H9 (cell line): Measurements from ENCODE around the gene DENND4A. TPM values are rescaled to one million over a fixed set of nuclear protein-coding genes. Genes with fewer than 3 reads are reported as not detected.

Experiments
- DNase-seq: peaks from one replicate; pipeline ENCODE4 v3.0.0-alpha.2; 2017
- H2AFZ ChIP-seq: one replicate; pipeline ENCODE4 v1.6.1; 2013; ENCODE audit warnings: mild to moderate bottlenecking, low read length, control low read depth, moderate library complexity
- H2AK5ac ChIP-seq: 2 replicates; pipeline ENCODE4 v1.6.1; 2013; ENCODE audit warnings: low read length, control low read depth, mixed read lengths; ENCODE audit not compliant: insufficient read length
- H2BK120ac ChIP-seq: one replicate; pipeline ENCODE4 v1.6.1; 2013; ENCODE audit warnings: low read depth, mild to moderate bottlenecking, low read length, control low read depth, inconsistent platforms; ENCODE audit not compliant: poor library complexity, severe bottlenecking
- H2BK12ac ChIP-seq: 2 replicates; pipeline ENCODE4 v1.6.1; 2013; ENCODE audit warnings: low read length, control low read depth, mixed read lengths, low read depth; ENCODE audit not compliant: insufficient read length
- H2BK15ac ChIP-seq: 2 replicates; pipeline ENCODE4 v1.6.1; 2013; ENCODE audit warnings: low read depth, low read length, control low read depth
- H2BK20ac ChIP-seq: one replicate; pipeline ENCODE4 v1.6.1; 2013; ENCODE audit warnings: low read depth, mild to moderate bottlenecking, low read length, control low read depth, inconsistent platforms; ENCODE audit not compliant: poor library complexity, severe bottlenecking
- H2BK5ac ChIP-seq: 2 replicates; pipeline ENCODE4 v1.6.1; 2013; ENCODE audit warnings: low read length, control low read depth, mixed read lengths; ENCODE audit not compliant: insufficient read length
- H3K14ac ChIP-seq: 2 replicates; pipeline ENCODE4 v1.6.1; 2013; ENCODE audit warnings: low read length, control low read depth; ENCODE audit not compliant: insufficient read depth
- H3K18ac ChIP-seq: 2 replicates; pipeline ENCODE4 v1.6.1; 2013; ENCODE audit warnings: low read depth, mild to moderate bottlenecking, mixed read lengths, low read length, control low read depth; ENCODE audit not compliant: insufficient read length
- H3K23ac ChIP-seq: 2 replicates; pipeline ENCODE4 v1.6.1; 2013; ENCODE audit warnings: low read length, control low read depth, mixed read lengths, low read depth; ENCODE audit not compliant: insufficient read length
- H3K23me2 ChIP-seq: 2 replicates; pipeline ENCODE4 v1.6.1; 2013; ENCODE audit warnings: low read depth, mild to moderate bottlenecking, mixed read lengths, low read length, control low read depth; ENCODE audit not compliant: insufficient read length, poor library complexity, severe bottlenecking
- H3K27ac ChIP-seq: 2 replicates; pipeline ENCODE4 v1.5.1; 2013; ENCODE audit warnings: low read length, control low read depth, mixed read lengths, low read depth; ENCODE audit not compliant: insufficient read length
- H3K27me3 ChIP-seq: 2 replicates; pipeline ENCODE4 v1.6.1; 2013; ENCODE audit warnings: low read length, control low read depth, inconsistent platforms; ENCODE audit not compliant: insufficient read depth
- H3K4ac ChIP-seq: 2 replicates; pipeline ENCODE4 v1.6.1; 2013; ENCODE audit warnings: low read depth, mild to moderate bottlenecking, control low read depth, inconsistent platforms, low read length, moderate library complexity
- H3K4me1 ChIP-seq: 2 replicates; pipeline ENCODE4 v1.6.1; 2013; ENCODE audit warnings: low read length, control low read depth, inconsistent platforms; ENCODE audit not compliant: insufficient read depth
- H3K4me2 ChIP-seq: 2 replicates; pipeline ENCODE4 v1.6.1; 2013; ENCODE audit warnings: low read length, control low read depth, mixed read lengths; ENCODE audit not compliant: insufficient read length, insufficient read depth
- H3K56ac ChIP-seq: 2 replicates; pipeline ENCODE4 v1.6.1; 2013; ENCODE audit warnings: low read depth, mild to moderate bottlenecking, mixed read lengths, low read length, control low read depth; ENCODE audit not compliant: insufficient read length
- H3K79me1 ChIP-seq: 2 replicates; pipeline ENCODE4 v1.6.1; 2013; ENCODE audit warnings: low read depth, mild to moderate bottlenecking, moderate library complexity, low read length, control low read depth, inconsistent platforms; ENCODE audit not compliant: insufficient read depth, poor library complexity, severe bottlenecking
- H3K79me2 ChIP-seq: 2 replicates; pipeline ENCODE4 v1.6.1; 2013; ENCODE audit warnings: low read length, control low read depth, inconsistent platforms; ENCODE audit not compliant: insufficient read depth
- H3K9ac ChIP-seq: 2 replicates; pipeline ENCODE4 v1.6.1; 2013; ENCODE audit warnings: low read length, control low read depth, mixed read lengths; ENCODE audit not compliant: insufficient read length; ENCODE audit errors: extremely low read depth
- H3K9me3 ChIP-seq: one replicate; pipeline ENCODE4 v1.6.1; 2013; ENCODE audit warnings: low read depth, low read length, inconsistent platforms; ENCODE audit not compliant: control insufficient read depth
- H3T11ph ChIP-seq: one replicate; pipeline ENCODE4 v1.6.1; 2013; ENCODE audit warnings: mild to moderate bottlenecking, low read length, control low read depth, inconsistent platforms
- H4K20me1 ChIP-seq: one replicate; pipeline ENCODE4 v1.6.1; 2013; ENCODE audit not compliant: control insufficient read depth, insufficient read length, insufficient read depth
- H4K5ac ChIP-seq: 2 replicates; pipeline ENCODE4 v1.6.1; 2013; ENCODE audit warnings: low read depth, mild to moderate bottlenecking, mixed read lengths, low read length, control low read depth; ENCODE audit not compliant: insufficient read length
- H4K8ac ChIP-seq: replicated peaks from 2 replicates; pipeline ENCODE4 v1.6.1; 2013; ENCODE audit warnings: low read length, control low read depth, mixed read lengths, low read depth; ENCODE audit not compliant: insufficient read length
- H4K91ac ChIP-seq: 2 replicates; pipeline ENCODE4 v1.6.1; 2013; ENCODE audit warnings: low read depth, mild to moderate bottlenecking, moderate library complexity, mixed read lengths, low read length, control low read depth; ENCODE audit not compliant: insufficient read length
- H3K27ac Mint-ChIP-seq, 3 experiments: 2 replicates in 2 of 3; 3 replicates in 1 of 3; pipeline ENCODE4 v1.8.0; 2020 to 2021; ENCODE audit warnings: mixed read lengths in 3 of 3, mild to moderate bottlenecking in 1 of 3, moderate library complexity in 1 of 3
- H3K27me3 Mint-ChIP-seq: 2 replicates; pipeline ENCODE4 v1.8.0; 2021; ENCODE audit warnings: low read depth, mild to moderate bottlenecking, moderate library complexity, mixed read lengths
- H3K36me3 Mint-ChIP-seq, 3 experiments: 2 replicates in 2 of 3; 3 replicates in 1 of 3; pipeline ENCODE4 v1.8.0; 2020 to 2021; ENCODE audit warnings: low read depth in 3 of 3, mixed read lengths in 3 of 3; ENCODE audit not compliant: insufficient read depth in 1 of 3
- H3K4me1 Mint-ChIP-seq, 2 experiments: 2 replicates each; pipeline ENCODE4 v1.8.0; 2020; ENCODE audit warnings: mixed read lengths in 2 of 2
- H3K4me3 Mint-ChIP-seq, 2 experiments: 2 replicates in 1 of 2; 3 replicates in 1 of 2; pipeline ENCODE4 v1.8.0; 2020 to 2021; ENCODE audit warnings: mild to moderate bottlenecking in 2 of 2, mixed read lengths in 2 of 2, moderate library complexity in 1 of 2
- H3K9me3 Mint-ChIP-seq, 2 experiments: 2 replicates in 1 of 2; 3 replicates in 1 of 2; pipeline ENCODE4 v1.8.0; 2020; ENCODE audit warnings: mild to moderate bottlenecking in 2 of 2, mixed read lengths in 2 of 2, moderate library complexity in 1 of 2
- CTCF ChIP-seq: fragments of 200-600 bp; sonication (generic); conservative IDR thresholded peaks from 3 replicates; pipeline ENCODE4 v1.8.0; 2021; ENCODE audit warnings: antibody characterized with exemption, mild to moderate bottlenecking
- WGBS: extraction: QIAGEN DNeasy Blood & Tissue Kit; methylation state at CpG from one replicate; pipeline ENCODE4 v1.1.7; 2013; ENCODE audit warnings: missing lambda C conversion rate, low lambda C conversion rate, mixed read lengths; ENCODE audit not compliant: insufficient read length; ENCODE audit errors: extremely low coverage; 5-methylcytosine and 5-hydroxymethylcytosine counted together
- total RNA-seq: library from RNA; stranded (reverse); gene quantifications from 2 replicates; pipeline ENCODE4 v1.2.1, GENCODE V29; 2021

The DENND4A gene
- total RNA-seq, 1 experiment from 2014 or later, result 4.7 TPM

DNA sequence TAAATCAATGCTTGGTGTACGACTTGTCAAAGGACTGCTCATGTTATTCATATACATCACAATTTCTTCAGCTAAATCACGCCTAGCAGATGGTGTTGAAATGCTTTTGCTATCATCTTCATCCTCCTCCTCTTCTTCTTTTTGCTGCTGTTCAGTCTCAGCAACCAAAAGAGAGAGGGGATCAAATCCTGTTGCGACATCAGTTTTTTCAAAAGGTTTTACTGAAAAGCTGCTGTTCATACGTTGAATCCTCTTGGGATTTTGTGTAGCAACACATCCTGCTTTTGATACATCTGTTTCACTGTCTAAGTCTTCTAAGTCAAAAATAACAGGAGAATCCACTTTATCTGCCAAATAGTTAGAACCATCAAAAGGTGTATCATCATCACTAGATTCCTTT lies 101.3 kb downstream of the DENND4A start:
- Histone ChIP-seq H2BK20ac (no peak overlapping the region), H2BK15ac (no peak overlapping the region), H3K56ac (no peak overlapping the region), H3K27ac (no peak overlapping the region), H4K91ac (no peak overlapping the region), H2AFZ (no peak overlapping the region), H3K18ac (no peak overlapping the region), H2BK120ac (no peak overlapping the region), H3K9ac (no peak overlapping the region), H4K8ac (no peak overlapping the region), H4K5ac (no peak overlapping the region), H2BK5ac (no peak overlapping the region), H3K23ac (no peak overlapping the region), H3K23me2 (no peaks in the 10 kb centered on the region), H2BK12ac (no peak overlapping the region), H3K27me3 (no peaks in the 10 kb centered on the region), H3K4ac (no peak overlapping the region), H3T11ph (no peak overlapping the region), H4K20me1 (no peaks in the 10 kb centered on the region), H3K79me2 (no peaks in the 10 kb centered on the region), H3K9me3 (no peaks in the 10 kb centered on the region), H3K4me2 (no peak overlapping the region), H3K79me1 (no peaks in the 10 kb centered on the region), H2AK5ac (no peak overlapping the region), H3K14ac (no peak overlapping the region), H3K4me1 (no peaks in the 10 kb centered on the region)
- Mint-ChIP-seq H3K4me3 (no peak overlapping the region), H3K36me3 (no peaks in the 10 kb centered on the region), H3K27me3 (no peaks in the 10 kb centered on the region), H3K4me1 (no peaks in the 10 kb centered on the region), H3K27ac (no peak overlapping the region), H3K9me3 (no peaks in the 10 kb centered on the region)
- TF ChIP-seq CTCF, result no peak
- no peak for DNase-seq
- WGBS, result no CpG with 5 or more reads among the region's 4 CpGs
